SK-N-DZ (cell line): ENCODE measurements around the gene TMEM8B.

ENCODE experiments used
- DNase-seq: peaks from one replicate; pipeline ENCODE4 v3.0.0-alpha.2; 2015; ENCODE audit warnings: low spot score

Gene TMEM8B

DNA sequence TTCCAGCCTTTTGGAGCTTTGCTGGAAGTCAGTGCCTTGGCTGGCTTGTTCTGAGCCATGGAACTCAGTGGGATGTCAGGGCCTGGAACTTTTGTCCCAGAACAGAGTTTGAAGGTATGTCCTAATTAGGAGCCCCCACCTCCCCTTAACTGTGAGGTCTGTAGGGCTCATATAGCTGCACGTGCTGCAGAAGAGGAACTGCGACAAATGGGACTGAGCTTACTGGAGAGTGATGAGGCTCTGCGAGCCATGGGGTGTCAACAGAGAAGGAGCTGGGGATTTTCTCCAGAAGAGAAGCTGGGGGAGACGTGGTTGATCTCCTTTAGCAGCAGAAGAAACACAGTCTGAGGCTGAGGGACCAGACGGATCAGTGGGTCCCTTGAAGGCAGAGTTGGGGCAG, 10.9 kb downstream of the TMEM8B start:
- DNase-seq, result no peak

- no peak for DNase-seq
Measured at GRCh38 chr9:35840881-35841644, 12.0 kb downstream of the TMEM8B start.

DNA sequence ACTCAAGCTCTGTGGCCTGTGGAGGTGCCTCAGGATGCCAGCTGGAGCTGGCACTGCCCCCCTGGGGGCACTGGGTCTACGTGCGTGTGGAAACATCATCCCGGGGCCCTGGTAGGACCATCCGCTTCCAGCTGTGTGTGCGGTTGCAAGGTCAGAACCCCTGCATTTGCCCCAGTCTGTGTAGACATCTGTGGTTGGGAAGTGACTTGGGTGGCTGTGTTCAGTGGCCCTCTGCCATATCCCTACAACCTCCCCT, 12.5 kb downstream of the TMEM8B start:
- DNase-seq, result no peak

- DNase-seq, result no peak
Measured at GRCh38 chr9:35842020-35842745, 13.2 kb downstream of the TMEM8B start.

- no peak for DNase-seq
Measured at GRCh38 chr9:35842795-35843194, 13.8 kb downstream of the TMEM8B start.

- DNase-seq, result no peak
Measured at GRCh38 chr9:35844628-35845270, 15.7 kb downstream of the TMEM8B start.

DNA sequence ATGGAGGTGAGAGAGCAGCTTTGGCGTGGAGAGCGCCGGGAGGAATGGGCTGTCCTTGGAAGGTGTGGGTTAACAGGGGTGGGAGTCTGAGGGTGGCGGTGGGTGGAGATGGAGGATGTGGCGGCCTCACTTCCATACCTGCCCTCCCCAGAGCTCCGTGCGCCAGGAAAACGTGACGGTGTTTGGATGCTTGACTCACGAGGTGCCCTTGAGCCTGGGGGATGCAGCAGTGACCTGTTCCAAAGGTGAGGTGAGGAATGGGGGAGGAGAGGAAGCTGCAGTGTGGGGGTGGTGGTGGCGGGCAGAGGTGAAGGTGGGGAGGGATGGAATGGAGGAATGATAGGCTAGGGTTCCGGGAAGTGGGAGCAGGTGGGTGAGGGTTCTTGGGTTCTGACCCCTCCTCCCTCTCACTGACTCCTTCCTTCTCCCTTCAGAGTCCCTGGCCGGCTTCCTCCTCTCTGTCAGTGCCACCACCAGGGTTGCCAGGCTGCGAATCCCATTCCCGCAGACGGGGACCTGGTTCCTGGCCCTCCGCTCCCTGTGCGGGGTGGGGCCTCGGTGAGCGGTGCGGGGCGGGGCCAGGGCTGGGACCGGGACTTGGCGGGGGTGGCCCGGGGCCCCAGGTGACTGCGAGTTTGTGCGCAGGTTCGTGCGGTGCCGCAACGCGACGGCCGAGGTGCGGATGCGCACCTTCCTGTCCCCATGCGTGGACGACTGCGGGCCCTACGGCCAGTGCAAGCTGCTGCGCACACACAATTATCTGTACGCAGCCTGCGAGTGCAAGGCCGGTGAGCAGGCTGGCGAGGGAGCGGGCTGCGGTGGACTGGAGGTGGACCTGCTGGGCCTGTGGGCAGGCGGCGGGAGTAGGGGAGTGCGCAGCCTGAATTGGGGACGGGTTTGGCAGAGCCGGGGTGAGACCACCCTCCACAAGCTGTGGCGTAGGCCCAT, 17.1 kb downstream of the TMEM8B start:
- DNase-seq, result no peak

- no peak for DNase-seq
Measured at GRCh38 chr9:35847792-35848572, 19.0 kb downstream of the TMEM8B start.

- no peak for DNase-seq
Measured at GRCh38 chr9:35852267-35852815, 23.3 kb downstream of the TMEM8B start.

- DNase-seq, result no peak
Measured at GRCh38 chr9:35852876-35853865, 24.1 kb downstream of the TMEM8B start.

- DNase-seq, result no peak
Measured at GRCh38 chr9:35854091-35854762, 25.2 kb downstream of the TMEM8B start.

DNA sequence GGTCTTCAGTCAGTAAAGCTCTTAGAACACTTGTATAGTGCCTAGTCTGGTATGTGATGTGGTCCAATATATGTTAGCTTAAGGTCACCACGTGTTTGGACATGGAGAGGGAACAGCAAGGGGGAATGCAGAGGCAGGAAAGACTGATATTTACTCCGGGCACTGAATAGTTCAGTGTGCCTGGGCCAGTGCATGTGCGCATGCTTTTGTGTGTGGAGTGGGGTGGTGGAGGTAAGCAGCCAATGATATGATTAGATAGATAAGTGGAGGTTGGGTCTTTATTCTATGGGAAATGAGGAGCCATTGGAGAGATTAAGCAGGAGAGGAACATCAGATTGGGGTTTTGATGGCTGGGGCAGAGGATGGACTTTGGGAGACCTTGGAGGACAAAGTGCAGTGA, 27.2 kb downstream of the TMEM8B start:
- DNase-seq, result no peak

DNA sequence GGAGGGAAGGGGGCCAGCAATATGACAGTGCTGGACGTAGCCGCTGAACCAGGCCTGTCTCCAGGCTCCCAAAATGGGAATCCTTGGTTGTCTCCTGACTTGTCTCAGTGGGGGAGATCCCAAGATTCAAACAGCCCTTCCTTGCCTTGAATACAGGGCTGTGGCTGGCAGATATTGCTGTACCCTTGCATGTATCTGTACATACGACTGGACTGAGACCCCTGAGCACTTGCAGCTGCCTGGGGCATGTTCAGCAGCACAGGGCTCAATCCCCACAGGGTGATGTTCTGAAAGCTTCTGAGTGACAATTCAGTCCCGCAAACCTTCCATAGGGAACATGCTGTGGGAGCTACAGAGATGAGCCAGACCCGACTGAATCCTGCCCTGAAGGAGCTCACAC, 27.9 kb downstream of the TMEM8B start:
- no peak for DNase-seq

DNA sequence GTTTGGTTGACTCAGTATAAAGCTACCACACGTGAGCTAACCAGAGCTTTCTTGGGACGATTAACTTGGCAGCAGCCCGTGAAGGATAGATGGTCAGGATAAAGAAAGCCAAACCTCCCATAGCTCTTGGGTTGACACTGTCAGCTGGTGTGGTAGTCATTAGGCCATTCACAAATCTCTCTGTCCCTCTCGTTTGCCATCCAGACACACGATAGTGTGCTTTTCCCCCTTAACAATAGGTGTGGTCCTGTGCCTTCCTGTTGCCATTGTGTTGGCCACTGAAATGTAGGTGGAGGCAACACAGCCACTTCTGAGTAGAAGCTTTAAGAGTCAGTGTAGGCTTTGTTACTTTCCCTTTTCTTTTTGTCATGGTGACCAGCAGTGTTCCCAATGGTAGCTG, 29.4 kb downstream of the TMEM8B start:
- no peak for DNase-seq

- DNase-seq, result no peak
Measured at GRCh38 chr9:35859310-35859989, 30.4 kb downstream of the TMEM8B start.

- no peak for DNase-seq
Measured at GRCh38 chr9:35859990-35860339, 30.9 kb downstream of the TMEM8B start.

DNA sequence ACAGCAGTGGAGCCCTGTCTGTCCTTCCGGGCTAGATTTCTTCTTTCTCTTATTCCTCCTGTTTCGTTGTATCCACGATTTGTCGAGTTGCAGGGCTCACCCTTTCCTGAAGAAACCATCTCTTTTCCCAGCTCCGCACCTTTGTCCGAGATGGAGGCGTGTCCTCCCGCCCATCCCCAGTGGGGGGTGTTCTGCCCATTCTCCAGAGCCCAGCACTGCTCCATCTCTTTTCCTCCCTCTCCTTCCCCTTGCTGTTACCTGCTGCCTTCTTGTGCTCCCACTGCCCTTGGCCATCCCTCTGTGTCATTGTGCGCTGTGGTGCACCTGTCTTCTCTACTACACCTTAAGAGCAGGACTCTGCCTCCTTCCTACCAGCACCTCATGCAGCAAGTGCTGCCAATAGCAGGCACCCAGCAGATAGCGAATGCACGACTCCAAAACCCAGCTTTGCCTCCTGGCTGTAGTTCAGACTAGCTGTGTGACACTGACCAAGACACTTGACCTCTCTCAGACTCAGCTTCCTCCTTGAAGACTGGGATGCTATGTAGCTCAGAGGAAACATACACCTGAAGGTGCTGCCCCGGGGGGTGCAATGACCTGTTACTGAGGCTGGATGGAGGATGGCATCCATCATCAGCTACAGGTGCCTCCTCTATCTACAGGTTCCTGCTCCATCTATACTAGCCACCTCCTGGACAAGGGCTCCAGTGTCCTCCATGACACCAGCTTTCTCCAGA, 32.3 kb downstream of the TMEM8B start:
- DNase-seq, result no peak

DNA sequence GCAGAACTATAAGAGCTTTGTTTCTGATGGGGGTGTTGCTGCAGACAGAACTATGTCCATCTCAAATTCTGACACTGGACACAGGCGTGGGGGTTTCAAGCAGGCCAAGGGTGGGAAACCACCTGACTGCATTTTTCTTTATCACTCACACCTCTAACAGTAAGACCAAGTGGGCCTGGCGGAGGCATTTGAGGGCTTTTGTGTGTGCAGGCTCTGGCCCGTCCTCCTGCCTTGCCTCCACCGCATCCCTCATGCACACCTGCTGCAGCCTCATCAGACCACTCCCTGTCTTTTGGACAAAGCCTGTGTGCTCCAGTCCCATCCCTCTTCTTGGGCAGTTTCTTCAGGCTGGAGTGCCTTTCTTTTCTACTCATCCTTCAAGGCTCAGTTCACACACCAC, 33.3 kb downstream of the TMEM8B start:
- no peak for DNase-seq
